ENCODE results near the gene AKR1E2.

AKR1E2 gene

GRCh38 chr10:4820804-4821401, 5.1 kb upstream of the AKR1E2 start:
- H3K36me3 ChIP-seq (ENCODE audit: control insufficient read depth, low read length) = no peaks in the 10 kb centered on the region
- H3K9me3 ChIP-seq (ENCODE audit: control insufficient read depth, insufficient read depth, low read length) = no peaks in the 10 kb centered on the region
- H3F3A ChIP-seq (ENCODE audit: control insufficient read depth, insufficient read depth) = no peaks in the 10 kb centered on the region
- H3K4me1 ChIP-seq (ENCODE audit: control insufficient read depth, low read length) = no peaks in the 10 kb centered on the region
- H3K27me3 ChIP-seq (ENCODE audit: control insufficient read depth, low read length) = no peaks in the 10 kb centered on the region
- no peaks in the 10 kb centered on the region for H4K20me1 ChIP-seq (ENCODE audit: control insufficient read depth, insufficient read depth, low read depth, low read length)
- no peak overlapping the region for H3K4me3 ChIP-seq (ENCODE audit: low read length)
- TF ChIP-seq EZH2phosphoT487 (IDR thresholded peaks at IDR 0.05; ENCODE audit: borderline replicate concordance, low read length) (no peak), CTCF (IDR thresholded peaks at IDR 0.05; ENCODE audit: low read depth, low read length, poor library complexity, severe bottlenecking) (no peak)
- no peaks in the 10 kb centered on the region for H3K9me2 ChIP-seq (replicated peaks; ENCODE audit: control insufficient read depth, low read length)
- H3K27ac ChIP-seq (ENCODE audit: low read depth, low read length) = no peak overlapping the region
- H3K4me2 ChIP-seq (ENCODE audit: low read length) = no peak overlapping the region
- H3K79me2 ChIP-seq (ENCODE audit: control insufficient read depth, low read length) = no peaks in the 10 kb centered on the region

- H3K4me3 ChIP-seq (ENCODE audit: low read length) = no peak overlapping the region
- TF ChIP-seq CTCF (IDR thresholded peaks at IDR 0.05; ENCODE audit: low read depth, low read length, poor library complexity, severe bottlenecking) = no peak
- TF ChIP-seq EZH2phosphoT487 (IDR thresholded peaks at IDR 0.05; ENCODE audit: borderline replicate concordance, low read length) = no peak
- no peaks in the 10 kb centered on the region for H3F3A ChIP-seq (ENCODE audit: control insufficient read depth, insufficient read depth)
- H4K20me1 ChIP-seq (ENCODE audit: control insufficient read depth, insufficient read depth, low read depth, low read length) = no peaks in the 10 kb centered on the region
- no peak overlapping the region for H3K27ac ChIP-seq (ENCODE audit: low read depth, low read length)
- H3K9me3 ChIP-seq (ENCODE audit: control insufficient read depth, insufficient read depth, low read length) = no peaks in the 10 kb centered on the region
- no peaks in the 10 kb centered on the region for H3K27me3 ChIP-seq (ENCODE audit: control insufficient read depth, low read length)
- no peaks in the 10 kb centered on the region for H3K9me2 ChIP-seq (replicated peaks; ENCODE audit: control insufficient read depth, low read length)
- no peaks in the 10 kb centered on the region for H3K79me2 ChIP-seq (ENCODE audit: control insufficient read depth, low read length)
- no peaks in the 10 kb centered on the region for H3K4me1 ChIP-seq (ENCODE audit: control insufficient read depth, low read length)
- no peaks in the 10 kb centered on the region for H3K36me3 ChIP-seq (ENCODE audit: control insufficient read depth, low read length)
- no peak overlapping the region for H3K4me2 ChIP-seq (ENCODE audit: low read length)
Observed at GRCh38 chr10:4822208-4822607, 3.8 kb upstream of the AKR1E2 start.

- no peaks in the 10 kb centered on the region for H3K27me3 ChIP-seq (ENCODE audit: control insufficient read depth, low read length)
- no peaks in the 10 kb centered on the region for H3K79me2 ChIP-seq (ENCODE audit: control insufficient read depth, low read length)
- H3K9me2 ChIP-seq (replicated peaks; ENCODE audit: control insufficient read depth, low read length) = no peaks in the 10 kb centered on the region
- TF ChIP-seq EZH2phosphoT487 (IDR thresholded peaks at IDR 0.05; ENCODE audit: borderline replicate concordance, low read length) = no peak
- no peak for TF ChIP-seq CTCF (IDR thresholded peaks at IDR 0.05; ENCODE audit: low read depth, low read length, poor library complexity, severe bottlenecking)
- H3F3A ChIP-seq (ENCODE audit: control insufficient read depth, insufficient read depth) = no peaks in the 10 kb centered on the region
- no peak overlapping the region for H3K27ac ChIP-seq (ENCODE audit: low read depth, low read length)
- no peak overlapping the region for H3K4me3 ChIP-seq (ENCODE audit: low read length)
- H3K4me2 ChIP-seq (ENCODE audit: low read length) = no peak overlapping the region
- no peaks in the 10 kb centered on the region for H3K9me3 ChIP-seq (ENCODE audit: control insufficient read depth, insufficient read depth, low read length)
- no peaks in the 10 kb centered on the region for H3K36me3 ChIP-seq (ENCODE audit: control insufficient read depth, low read length)
- H4K20me1 ChIP-seq (ENCODE audit: control insufficient read depth, insufficient read depth, low read depth, low read length) = no peaks in the 10 kb centered on the region
- no peaks in the 10 kb centered on the region for H3K4me1 ChIP-seq (ENCODE audit: control insufficient read depth, low read length)
Observed at GRCh38 chr10:4824791-4825310, 1.2 kb upstream of the AKR1E2 start.
